ENCODE data around the gene SERPINB10. TPM values are rescaled to one million over a fixed set of nuclear protein-coding genes. Genes with fewer than 3 reads are reported as not detected.

Gene SERPINB10
- total RNA-seq, 1 donor from 2014 or later: not detected

DNA sequence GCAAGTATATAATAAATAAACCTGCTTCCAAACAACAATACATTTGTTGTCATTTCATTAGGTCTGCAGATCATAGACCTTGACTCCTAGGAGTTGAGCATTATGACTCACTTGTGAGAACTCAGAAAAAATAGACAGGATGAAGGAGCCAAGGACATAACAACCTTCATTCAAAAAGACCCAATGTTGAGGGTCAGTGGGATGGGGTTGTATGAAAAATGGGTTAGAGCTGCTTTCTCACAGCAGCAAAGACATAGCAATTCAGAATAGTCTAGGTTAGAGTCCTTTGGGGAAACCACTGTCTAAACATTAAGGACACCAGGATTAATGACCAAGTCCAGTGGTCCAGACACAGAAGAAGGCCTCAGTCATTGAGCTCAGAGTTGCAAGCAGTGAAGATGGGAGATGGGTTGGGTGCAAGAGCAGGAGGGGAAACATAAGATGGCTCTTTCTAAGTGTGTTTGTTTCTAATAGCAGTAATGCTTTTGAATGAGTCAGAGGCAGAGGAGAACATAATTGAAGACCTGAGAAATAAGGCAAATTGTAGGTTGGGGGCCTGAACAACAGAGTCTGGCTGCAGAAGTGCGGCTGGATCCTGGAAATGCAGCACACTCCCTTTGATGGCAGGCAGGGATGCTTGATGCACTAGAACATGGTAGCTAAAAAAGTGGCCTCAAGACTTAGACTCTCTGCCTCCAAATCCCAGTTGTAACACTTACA is 3.7 kb upstream of the SERPINB10 start:
- ATAC-seq: no peak

GRCh38 chr18:63904694-63905093 is 3.1 kb upstream of the SERPINB10 start:
- no peaks in the 10 kb centered on the region for H3K27me3 ChIP-seq (ENCODE audit: low read depth)
- H3K4me3 ChIP-seq: no peak overlapping the region
- no peaks in the 10 kb centered on the region for H3K36me3 ChIP-seq
- H3K27ac ChIP-seq: no peak overlapping the region
- no peaks in the 10 kb centered on the region for H3K9me3 ChIP-seq
- no peak for TF ChIP-seq CTCF (IDR thresholded peaks at IDR 0.05)
- DNase-seq (no peak), ATAC-seq (no peak)
- no peaks in the 10 kb centered on the region for H3K4me1 ChIP-seq
- intact Hi-C loops (cut with DNase I): no loop called here

More for the DNA sequence above, 3.7 kb upstream of the SERPINB10 start:
- DNase-seq: no peak
- no peak for TF ChIP-seq CTCF (IDR thresholded peaks at IDR 0.05)
- Histone ChIP-seq H3K27ac (no peak overlapping the region), H3K27me3 (ENCODE audit: low read depth) (no peaks in the 10 kb centered on the region), H3K36me3 (no peaks in the 10 kb centered on the region), H3K4me1 (no peaks in the 10 kb centered on the region), H3K9me3 (no peaks in the 10 kb centered on the region), H3K4me3 (no peak overlapping the region)
- intact Hi-C loops (cut with DNase I): no loop called here

DNA sequence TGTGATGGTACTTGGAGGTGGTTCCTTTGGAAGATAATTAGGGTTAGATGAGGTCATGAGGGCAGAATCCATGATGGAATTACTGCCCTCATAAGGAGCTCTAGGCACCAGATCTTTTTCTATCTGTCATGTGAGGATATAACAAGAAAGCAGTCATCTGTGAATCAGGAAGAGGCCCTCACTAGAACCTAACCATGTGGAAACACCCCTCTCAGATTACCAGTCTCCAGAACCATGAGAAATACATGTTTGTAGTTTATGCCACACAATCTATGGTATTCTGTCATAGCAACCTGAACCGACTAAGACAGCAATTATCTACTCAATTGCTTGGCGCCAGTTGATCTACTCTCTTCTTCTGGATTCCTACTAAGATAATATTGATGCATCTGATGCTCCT is 2.4 kb upstream of the SERPINB10 start:
- Histone ChIP-seq H3K27ac (no peak overlapping the region), H3K36me3 (no peaks in the 10 kb centered on the region), H3K9me3 (no peaks in the 10 kb centered on the region), H3K4me1 (no peaks in the 10 kb centered on the region), H3K4me3 (no peak overlapping the region), H3K27me3 (ENCODE audit: low read depth) (no peaks in the 10 kb centered on the region)
- intact Hi-C loops (cut with DNase I): no loop called here
- no peak for ATAC-seq
- TF ChIP-seq CTCF (IDR thresholded peaks at IDR 0.05): no peak
- DNase-seq: no peak

GRCh38 chr18:63906056-63906455 is 1.7 kb upstream of the SERPINB10 start:
- H3K36me3 ChIP-seq: no peaks in the 10 kb centered on the region
- ATAC-seq: no peak
- no peaks in the 10 kb centered on the region for H3K27me3 ChIP-seq (ENCODE audit: low read depth)
- no peak for TF ChIP-seq CTCF (IDR thresholded peaks at IDR 0.05)
- no peak overlapping the region for H3K4me3 ChIP-seq
- H3K9me3 ChIP-seq: no peaks in the 10 kb centered on the region
- intact Hi-C loops (cut with DNase I): no loop called here
- no peak for DNase-seq
- no peak overlapping the region for H3K27ac ChIP-seq
- no peaks in the 10 kb centered on the region for H3K4me1 ChIP-seq

DNA sequence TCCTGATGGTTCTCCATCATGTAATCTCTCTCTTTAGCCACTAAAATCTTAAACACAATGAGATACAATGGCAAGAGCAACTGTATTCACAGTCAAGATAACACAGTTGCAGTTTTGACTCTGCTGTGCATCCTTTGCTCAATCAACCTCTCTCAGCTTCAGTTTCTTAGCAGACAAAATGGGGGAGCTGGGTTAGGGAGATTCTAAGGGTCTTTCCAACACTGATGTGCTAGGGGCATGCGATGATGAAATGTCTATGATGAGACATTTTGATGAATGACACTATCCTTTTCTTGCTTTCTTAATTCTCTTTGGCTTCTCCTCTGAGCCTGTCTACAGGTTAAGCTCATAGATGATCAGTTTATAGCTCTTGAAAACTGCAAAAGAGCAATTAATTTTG is 1.1 kb downstream of the SERPINB10 start:
- ATAC-seq: no peak
- H3K4me1 ChIP-seq: no peaks in the 10 kb centered on the region
- intact Hi-C loops (cut with DNase I): no loop called here

More for the DNA sequence above, 1.1 kb downstream of the SERPINB10 start:
- no peak for TF ChIP-seq CTCF (IDR thresholded peaks at IDR 0.05)
- Histone ChIP-seq H3K9me3 (no peaks in the 10 kb centered on the region), H3K27ac (no peak overlapping the region), H3K27me3 (ENCODE audit: low read depth) (no peaks in the 10 kb centered on the region), H3K36me3 (no peaks in the 10 kb centered on the region), H3K4me3 (no peak overlapping the region)
- DNase-seq: no peak
